OCI-LY3 (cell line): Measurements from ENCODE around the gene IGLL1.

Experiments used
- EZH2phosphoT487 ChIP-seq: fragments of 200-600 bp; shearing (Covaris generic); IDR thresholded peaks from 2 replicates; pipeline ENCODE4 v1.6.1; 2018; ENCODE audit warnings: antibody characterized with exemption, mixed run types, low read depth
- TF ChIP-seq, protein P1 (sequence below): fragments of 200-600, 300-600 bp; sonication (generic); IDR thresholded peaks from 2 replicates; pipeline ENCODE4 v1.5.1; 2014; ENCODE audit warnings: antibody characterized with exemption, low read length, low read depth

DNA sequence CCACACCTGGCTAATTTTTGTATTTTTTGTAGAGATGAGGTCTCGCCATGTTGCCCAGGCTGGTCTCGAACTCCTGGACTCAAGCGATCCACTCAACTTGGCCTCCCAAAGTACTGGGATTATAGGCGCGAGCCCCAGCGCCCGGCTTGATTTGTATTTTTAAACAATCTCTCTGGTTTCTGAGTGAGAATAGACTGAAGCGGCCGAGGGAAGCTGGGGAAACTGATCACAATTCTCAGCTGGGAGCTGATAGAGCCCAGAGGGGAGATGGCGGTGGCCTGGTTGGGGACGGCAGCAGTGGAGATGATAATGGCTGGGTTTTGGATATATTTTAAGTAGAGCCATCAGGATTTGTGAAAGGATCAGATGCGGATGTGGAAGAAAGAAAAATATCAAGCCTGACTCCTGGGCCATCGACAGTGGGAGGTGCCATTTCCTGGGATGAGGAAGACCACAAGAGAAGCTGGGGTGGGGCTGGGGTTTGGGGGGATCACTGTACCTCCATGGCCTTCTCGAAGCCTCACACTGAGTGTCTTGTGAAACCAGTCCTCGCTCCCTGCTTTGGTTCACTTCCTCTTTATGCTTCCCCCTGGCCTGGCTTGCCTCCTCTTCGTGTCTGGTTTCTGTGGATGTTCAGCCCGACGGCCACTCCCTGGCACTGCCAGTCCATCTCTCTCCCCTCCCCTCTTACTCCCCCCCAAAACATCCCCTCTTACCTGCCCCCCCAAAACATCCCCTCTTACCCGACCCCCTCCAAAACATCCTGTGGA lies 51.9 kb downstream of the IGLL1 start:
- TF ChIP-seq, protein P1, sequence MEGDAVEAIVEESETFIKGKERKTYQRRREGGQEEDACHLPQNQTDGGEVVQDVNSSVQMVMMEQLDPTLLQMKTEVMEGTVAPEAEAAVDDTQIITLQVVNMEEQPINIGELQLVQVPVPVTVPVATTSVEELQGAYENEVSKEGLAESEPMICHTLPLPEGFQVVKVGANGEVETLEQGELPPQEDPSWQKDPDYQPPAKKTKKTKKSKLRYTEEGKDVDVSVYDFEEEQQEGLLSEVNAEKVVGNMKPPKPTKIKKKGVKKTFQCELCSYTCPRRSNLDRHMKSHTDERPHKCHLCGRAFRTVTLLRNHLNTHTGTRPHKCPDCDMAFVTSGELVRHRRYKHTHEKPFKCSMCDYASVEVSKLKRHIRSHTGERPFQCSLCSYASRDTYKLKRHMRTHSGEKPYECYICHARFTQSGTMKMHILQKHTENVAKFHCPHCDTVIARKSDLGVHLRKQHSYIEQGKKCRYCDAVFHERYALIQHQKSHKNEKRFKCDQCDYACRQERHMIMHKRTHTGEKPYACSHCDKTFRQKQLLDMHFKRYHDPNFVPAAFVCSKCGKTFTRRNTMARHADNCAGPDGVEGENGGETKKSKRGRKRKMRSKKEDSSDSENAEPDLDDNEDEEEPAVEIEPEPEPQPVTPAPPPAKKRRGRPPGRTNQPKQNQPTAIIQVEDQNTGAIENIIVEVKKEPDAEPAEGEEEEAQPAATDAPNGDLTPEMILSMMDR: no peak
- no peak for TF ChIP-seq EZH2phosphoT487
